Medulla oblongata (tissue), 1 donor: ENCODE data around the gene MYO3B.

Source experiments
- DNase-seq: peaks from one replicate; pipeline ENCODE4 v3.0.0-alpha.2; 2015; ENCODE audit errors: extremely low spot score

MYO3B gene

DNA sequence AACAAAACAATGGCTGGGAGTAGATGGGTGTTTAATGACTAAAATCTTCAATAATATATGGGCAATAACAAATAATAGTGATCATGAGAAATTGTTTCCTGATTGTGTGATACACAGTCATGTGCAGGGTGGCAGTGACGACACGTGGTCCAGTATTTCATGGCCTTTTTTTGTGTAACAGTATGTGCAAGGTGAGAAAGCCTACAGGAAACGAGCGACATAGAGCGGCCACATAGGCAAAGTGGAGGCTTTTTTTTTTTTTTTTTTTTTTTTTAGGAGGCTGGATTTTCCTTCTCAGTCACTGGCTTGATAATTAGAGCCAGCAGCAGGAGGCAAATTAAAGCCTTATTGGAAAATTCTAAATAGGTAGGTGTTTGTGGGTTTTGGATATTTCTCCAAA, 123.7 kb downstream of the MYO3B start:
- no peak for DNase-seq

DNA sequence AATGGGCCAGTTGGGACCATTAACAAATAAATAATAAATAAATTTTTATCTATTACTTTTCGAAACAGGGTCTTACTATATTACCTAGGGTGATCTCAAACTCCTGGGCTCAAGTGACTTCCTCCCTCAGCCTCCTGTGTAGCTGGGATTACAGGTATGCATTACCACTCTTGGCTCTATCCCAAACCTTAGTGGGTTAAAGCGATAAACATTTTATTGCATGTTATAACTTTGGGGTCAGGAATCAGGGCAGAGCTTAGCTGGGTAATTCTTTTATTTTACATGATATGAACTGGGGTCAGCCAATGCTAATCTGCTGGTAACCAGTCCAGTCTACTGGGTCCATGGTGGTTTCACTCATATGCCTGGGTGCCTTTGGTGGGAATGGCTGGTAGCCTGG, 127.8 kb downstream of the MYO3B start:
- DNase-seq, result no peak

DNA sequence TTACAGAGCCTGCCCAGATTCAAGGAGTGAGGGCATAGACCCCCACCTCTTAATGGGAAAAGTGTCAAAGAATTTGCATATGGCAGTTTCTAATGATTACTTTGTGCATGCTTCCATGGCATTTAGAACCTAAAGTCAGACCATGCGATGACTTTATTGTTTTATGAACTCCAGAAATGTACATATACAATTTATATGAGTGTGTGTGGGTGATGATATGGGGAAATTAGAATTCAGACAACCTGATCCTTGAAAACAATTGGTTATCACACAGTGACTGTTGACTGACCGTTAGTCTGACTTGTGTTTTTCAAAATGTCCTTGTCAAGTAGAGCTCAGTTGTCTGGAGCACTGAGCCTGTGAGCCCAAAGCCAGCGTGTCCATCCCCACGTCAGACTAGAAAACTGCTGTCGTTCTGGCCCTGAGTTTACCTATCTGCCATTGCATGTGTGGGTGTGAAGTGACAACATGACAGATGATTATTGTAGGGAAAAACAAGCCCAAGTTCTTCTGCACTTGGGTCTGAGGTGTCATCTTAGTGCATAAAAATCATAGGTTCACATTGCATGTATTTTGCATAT, 128.4 kb downstream of the MYO3B start:
- no peak for DNase-seq

DNA sequence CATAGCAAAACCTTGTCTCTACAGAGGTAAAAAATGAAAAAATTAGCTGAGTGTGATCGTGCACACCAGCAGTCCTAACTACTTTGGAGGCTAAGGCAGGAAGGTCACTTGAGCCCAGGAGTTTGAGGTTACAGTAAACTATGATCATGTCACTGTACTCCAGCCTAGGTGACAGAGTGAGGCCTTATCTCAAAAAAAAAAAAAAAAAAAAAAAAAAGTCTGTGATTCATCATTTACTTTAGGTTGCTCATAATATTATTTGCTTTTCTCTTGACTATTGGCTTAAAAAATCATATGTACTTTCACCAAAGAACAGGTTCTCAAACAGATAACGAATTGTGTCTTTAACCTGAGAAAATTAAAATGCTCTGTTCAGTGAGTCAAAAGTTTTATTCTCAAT, 129.1 kb downstream of the MYO3B start:
- no peak for DNase-seq

DNA sequence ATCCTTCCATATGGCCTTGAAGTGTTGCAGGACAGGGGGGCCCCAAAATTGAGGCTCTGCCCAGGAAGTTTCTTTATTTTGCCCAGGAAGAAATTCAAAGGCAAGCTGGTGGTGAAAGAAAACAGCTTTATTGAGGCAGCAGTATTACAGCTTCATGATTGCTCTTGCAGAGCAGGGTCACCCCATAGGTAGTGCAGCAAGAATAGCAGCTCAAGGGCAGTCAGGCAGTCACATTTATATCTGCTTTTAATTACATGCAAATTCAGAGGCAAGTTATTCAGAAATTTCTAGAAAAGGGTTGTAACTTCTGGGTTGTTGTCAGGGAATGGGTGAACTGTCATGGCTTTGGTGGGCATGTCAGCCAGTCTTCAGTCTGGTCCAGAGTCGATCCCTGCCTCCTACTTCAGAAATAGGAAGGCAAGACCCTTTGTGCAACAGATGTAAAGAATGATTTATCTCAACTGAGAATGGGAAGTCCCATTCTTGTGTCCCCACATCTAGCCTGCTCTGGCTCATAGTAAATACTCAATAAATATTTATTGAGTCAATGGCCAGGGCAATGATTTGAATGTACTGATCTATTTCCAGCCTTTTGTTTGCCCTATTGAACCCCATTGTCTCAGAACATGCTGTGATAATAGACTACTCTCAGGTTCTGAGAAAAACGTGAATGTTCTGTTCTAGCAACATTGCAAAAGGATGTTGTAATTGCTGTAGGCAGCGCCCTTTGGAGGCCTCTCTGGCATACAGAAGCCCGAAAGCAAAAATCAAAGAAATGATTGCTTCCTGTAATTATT, 129.8 kb downstream of the MYO3B start:
- DNase-seq, result no peak

DNA sequence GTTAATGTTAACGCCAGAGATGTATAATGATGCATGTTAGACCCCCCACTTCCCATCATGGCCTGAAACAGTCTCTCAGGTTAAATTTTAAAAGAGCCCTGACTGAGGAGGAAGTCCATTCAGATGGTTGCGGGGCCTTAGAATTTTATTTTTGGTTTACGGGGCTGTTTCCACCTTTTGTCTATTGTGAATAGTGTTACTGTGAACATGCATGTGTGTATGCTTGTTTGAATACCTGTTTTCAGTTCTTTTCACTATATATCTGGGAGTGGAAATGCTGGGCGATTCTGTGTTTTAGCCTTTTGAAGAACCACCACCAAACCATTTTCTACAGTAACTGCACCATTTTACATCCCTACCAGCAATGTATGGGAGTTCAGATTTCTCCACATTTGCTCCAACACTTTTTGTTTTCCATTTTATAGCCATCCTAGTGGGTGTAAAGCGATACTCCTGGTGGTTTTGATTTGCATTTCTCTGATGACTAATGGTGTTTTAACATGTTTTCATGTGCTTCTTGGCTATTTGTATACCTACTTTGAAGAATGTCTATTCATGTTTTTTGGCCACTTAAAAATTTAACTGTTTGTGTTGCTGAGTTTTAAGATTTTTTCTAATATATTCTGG, 133.0 kb downstream of the MYO3B start:
- DNase-seq, result no peak

DNA sequence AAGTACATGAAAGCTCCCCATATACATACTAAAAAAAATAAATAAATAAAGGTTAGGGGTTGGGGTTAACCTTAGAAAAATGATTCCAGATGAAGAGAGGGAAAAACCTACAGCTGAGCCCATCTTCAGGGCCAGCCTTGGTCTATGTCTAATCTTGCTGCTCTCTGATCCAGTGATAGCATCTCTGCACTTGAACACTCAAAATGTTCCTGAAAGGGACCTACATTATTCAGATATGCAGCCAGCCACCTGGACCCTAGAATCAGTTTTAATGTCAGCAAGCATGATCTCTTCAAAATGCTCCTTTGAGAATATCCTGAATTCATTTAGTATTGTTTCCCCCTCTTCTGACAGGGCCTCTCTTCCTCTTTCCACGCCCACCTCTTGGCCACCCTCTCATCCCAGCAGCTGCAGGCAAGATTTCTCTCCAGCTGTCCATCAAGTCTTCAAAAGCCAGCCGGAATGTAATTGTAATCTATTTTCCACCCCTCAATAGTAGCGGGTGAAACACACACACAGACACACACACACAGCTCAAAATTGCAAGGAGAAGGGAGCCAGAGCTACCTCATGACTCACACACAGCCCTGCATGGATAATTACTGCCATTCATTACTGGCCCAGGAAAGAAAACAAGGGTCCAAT, 135.5 kb downstream of the MYO3B start:
- peak; percentile 3 for DNase-seq

DNA sequence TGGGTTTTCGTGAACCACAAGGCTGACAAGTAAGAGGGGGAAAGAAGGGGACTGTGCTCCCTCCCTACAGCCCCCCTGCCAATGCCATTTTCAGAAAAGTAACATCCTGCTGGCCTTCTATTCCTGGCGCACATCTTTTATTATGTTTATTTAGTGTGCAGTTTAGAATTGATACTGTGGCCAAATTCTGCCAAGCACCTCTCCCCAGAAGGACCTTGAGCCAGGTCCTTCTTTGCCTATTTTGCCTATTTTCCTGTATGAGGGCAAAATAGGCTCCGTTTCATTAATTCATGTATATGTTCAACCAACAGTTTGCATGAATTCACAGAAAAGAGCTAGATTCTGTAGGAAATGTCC, 136.0 kb downstream of the MYO3B start:
- no peak for DNase-seq

DNA sequence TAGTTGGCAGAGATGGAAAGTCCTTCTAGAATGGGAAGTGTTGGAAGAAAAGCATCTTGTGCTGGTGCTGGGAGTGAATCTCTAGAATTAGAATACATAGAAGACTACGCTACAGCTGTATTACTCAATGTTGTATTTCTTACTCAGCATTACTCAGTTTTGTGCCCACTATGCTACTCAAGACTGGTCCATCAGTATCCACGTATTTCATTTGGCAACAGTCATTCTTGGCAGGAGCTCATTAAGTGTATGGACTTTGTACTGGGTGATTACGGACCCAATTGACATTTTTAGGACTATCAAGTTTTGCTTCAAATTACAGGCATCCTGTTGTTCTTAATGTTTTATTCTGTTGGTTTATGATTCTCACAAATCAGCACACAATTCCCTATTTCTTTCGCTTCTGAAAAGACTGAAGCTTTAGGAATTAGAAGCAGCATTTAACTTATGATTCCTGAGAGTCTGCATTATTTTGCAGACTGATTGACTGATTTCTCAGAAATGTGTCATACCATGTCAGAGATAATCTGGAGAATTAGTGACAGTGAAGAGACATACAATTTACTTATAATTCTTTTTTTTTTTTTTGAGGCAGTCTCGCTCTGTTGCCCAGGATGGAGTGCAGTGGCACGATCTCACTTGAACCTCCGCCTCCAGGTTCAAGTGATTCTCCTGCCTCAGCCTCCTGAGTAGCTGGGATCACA, 136.9 kb downstream of the MYO3B start:
- DNase-seq, result no peak

DNA sequence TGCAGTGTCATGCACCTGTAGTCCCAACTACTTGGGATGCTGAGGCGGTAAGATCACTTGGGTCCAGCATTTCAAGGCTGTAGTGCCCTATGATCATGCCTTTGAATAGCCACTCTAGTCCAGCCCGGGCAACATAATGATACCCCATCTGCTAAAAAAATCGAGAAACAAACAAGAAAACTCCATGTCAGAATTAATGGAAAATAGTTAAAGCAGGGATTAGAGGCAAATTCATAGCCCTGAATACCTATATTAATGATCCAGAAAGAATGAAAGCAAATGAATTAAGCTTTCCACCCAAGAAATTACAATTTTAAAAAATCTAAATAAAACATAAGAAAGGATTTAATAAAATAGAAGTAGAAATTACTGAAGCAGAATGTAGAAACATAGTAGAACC, 143.0 kb downstream of the MYO3B start:
- no peak for DNase-seq

DNA sequence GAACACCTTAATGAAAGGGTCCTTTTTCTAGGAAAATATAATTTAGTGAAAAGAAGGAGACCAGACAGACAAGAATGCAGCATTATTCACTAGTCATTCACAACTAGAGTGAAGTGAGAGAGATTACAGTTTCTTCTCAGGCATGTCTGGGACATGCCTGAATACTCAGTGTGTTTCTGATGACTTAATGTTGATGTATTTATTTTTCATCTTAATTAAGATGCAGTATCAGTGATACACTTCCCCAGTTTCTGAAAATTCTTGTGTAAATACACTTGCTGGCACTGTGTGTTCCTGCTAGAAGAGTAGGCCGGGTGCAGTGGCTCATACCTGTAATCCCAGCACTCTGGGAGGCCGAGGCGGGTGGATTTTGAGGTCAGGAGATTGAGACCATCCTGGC, 143.6 kb downstream of the MYO3B start:
- no peak for DNase-seq

DNA sequence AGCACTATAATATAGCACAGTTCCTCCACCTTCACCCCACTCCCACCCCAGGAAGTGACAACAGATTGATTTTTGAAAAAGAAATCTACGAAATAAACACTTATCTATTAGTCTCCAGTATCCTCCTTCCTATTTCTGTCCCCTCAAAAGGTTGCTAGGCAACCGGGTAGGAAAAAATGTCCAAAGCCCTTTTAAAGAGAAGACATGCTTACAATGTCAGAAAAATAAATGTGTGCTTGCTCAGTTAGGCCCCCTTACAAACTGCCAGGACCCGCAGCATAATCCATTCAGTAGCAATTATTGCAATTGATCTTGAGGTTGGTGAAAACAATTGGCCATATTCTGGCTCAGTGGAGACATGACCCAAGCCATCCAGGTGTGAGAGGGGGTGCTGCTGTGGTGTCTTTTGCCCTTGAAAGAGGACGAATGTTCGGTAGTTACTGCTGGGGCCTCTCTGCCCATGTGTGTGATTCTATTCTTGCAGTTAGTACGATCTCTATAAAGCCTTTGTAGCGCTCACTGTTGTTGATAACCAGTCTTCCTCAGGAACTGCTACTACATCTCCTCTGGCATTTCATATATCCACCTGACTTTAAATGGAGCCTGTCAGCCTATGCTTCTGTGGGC, 144.3 kb downstream of the MYO3B start:
- DNase-seq, result no peak

DNA sequence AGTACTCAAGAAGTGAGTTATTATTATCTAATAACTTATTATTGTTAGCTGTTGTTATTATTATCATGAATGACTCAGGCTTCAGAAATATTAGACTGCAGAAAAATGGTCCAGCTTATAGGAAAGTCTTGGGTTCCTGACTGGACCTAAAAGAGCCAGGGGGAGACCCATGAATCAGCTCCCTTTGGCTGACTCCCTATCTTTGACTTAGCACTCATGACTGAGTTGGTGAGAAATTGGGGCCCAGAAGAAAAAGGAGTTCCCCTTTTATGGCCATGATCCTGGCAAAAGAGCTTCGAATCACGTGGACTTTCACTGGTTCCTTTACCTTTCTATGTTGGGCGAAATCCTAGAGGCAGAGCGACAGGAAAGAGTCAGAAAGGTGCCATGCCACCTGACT, 145.8 kb downstream of the MYO3B start:
- DNase-seq, result no peak

DNA sequence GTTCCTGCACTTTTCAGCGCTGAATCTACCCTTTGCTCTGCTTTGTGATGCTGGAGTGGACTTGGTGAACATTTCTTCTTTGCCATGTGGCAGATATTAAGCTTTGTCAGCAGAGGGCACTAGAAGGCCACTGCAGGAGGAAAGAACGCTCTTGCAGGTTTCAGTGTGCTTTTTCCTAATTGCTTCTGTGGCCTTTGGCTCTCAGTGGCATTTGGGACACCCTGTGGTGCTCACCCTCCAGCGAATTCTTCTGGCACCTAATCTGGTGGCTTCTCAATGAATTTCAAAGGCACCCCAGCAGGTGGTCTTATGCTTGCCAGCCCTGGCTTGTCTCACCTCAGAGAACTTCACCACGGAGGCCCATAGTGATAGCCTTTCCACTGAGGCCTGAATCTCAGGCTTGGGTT, 146.7 kb downstream of the MYO3B start:
- DNase-seq, result peak; percentile 48

DNA sequence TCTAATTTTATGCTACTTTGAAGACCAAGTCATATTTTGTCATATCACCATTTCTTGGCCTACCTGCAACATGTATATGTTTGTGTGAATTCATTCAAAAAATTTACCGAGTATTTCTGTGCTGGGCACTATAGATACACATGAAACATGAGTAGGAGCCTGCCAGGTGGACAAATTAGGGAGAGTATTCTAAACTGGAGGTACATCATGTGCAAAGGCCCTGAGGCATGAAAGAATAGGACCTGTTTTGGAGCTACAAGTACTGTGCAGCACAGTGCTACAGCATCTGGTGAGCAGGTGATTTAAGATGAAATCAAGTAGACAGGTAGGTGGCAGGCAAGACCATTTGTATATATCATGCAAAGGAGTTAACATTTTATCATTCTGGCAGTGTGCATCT, 152.9 kb downstream of the MYO3B start:
- no peak for DNase-seq

DNA sequence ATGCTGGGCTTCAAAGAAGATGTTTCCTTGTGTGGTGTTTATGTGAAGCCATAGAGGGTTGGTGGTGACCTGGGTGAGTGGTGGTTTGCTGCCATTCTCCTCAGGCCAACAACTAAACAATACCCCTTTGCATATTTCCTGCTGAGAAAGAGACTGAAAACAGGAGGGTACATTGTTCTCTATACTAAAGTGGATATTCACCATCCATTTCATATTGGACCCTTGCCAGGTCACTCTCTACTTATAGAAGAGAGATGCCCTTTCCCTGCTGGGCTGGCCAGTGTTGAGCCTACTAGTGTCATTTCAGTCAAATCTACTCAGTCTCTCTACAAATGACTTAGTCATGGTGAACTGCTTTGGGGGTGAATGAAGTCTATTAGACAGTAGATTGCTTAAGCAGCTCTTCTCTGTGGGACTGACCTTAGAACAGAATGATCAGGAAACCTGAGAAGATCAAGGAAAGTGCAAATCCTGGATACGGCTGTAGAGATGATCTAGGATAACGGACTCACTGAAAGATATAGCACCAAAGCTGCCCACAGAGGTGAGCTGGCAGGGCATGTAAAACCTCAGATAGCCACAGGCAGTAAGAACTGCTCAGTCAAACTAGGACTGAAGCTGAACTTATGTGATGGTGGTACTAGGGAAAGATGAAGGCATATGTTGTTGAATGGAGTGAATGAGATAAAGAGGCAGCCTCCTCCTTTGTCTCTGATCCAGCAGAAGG, 154.9 kb downstream of the MYO3B start:
- no peak for DNase-seq

DNA sequence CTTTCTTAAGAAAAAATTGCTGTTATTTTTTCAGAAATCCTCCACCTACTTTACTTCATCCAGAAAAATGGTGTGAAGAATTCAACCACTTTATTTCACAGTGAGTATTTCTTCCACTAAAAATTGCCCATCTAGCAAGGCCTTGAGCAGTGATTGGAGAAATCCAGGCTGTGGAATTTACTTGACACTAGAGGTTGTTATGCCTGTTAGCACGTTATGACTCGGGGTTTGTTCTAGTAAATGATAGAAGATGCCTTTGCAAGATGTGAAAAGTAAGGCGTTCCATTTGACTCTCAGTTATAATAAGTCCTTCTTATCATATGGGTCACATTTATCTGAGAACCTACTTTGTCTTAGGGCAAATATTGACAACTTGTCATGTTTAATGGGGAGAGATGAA, 157.4 kb downstream of the MYO3B start:
- DNase-seq, result no peak

DNA sequence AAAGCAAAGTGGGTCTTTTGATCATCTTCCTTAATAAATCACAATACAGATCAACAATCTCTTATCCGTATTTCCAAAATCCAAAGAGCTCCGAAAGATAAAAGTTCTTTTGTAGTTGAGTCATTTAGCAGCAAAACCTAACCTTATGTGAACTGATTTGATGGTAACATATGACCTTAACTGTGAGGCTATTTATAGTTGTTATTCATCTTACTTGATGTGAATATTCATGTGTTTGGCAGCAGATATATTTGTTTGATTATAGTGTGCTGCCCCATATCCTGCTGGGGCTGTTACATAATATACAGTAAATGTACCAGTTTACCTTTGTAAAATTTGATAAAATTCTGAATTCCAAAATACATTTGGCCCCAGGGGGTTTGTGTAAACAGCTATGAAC, 158.5 kb downstream of the MYO3B start:
- no peak for DNase-seq

DNA sequence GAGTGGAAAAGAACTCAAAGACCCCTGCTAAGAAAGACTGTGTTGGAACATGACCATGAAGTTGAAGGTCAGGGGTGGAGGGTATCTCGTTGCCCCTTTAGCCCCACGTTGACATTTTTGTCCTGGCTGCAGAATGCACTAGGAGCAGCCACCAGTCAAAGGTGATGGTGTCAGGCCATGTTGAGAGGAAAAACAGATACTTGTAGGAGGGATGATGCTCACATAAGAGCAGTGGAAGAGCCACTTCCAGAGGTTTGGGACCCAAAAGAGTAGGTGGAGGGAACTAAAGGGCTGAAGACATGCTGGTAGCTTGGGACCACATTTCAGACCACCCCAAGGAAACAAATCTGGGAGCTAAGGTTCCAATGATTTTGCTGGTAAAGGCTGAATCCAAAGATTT, 159.0 kb downstream of the MYO3B start:
- no peak for DNase-seq

DNA sequence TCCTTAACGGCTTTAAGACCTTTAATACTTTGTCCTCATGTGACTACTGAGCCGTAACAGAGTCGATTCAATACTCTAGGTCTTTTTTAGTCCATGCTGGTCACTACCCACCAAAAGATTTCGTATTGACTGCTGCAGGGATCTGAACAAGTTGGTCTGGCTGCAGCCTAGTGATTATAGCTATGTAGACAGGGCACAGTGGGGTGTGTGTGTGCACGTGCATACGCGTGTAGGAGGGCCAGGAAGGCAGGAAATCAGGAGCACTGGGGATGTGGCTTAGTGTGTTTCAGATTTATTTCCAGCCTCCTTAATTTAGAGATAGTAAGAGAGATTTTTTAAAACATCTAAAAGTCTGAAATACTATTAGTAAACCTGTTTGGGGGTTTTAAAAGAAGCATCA, 161.4 kb downstream of the MYO3B start:
- DNase-seq, result no peak
